ENCODE data around the gene MTR.

Gene MTR

DNA sequence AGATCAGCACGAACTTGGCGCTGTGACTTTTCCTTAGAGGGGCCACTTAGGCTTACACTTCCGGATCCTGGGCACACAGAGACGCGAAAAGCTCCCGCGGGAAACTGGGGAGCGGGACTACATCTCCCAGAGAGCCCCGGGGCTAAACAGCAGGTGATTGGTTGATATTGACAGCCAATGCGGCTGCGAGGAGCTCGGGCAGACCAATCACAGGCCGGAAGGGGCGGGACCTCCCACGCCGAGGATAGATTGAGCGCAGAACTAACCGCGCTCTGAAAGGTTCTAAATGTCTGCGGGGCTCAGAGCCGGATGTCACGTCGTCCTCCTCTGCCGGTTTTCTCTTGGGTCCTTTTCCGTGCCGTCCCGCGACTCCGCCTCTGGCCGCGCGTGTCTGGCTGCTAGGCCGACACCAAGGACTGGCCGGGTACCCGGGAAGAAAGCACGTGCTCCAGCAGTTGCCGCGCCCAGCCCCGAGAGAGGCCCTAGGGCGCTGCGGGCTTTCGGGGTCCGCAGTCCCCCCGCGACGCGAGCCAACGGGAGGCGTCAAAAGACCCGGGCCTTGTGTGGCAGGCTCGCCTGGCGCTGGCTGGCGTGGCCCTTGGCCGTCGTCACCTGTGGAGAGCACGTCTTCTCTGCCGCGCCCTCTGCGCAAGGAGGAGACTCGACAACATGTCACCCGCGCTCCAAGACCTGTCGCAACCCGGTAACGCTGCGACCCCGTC, at the start of gene MTR:
TSS of gene MTR (plus strand) at position 258 of the 722 bp plus-strand sequence. CDS start at position 670, 412 bp downstream.
- DNase-seq = peak; percentile 83

DNA sequence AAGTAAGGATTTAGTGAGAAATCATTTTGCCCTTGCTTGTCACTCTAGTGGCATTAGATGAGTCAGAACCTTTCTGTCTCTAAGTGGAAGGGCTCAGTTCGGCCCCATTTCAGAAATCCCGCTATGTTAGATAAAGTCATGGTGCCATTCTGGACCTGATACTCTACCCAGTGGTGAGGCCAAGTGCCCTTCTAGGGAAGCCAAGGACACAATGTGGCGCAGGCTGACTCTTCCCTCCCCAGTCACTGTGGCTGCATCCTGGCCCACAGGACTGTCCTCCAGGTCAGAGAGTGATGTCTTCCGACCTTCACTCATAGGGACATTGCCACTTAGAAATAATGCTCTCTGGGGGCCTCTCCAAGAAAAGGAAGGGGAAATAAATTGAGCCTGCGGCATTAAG, 48.3 kb upstream of the MTR start:
- DNase-seq = no peak

DNA sequence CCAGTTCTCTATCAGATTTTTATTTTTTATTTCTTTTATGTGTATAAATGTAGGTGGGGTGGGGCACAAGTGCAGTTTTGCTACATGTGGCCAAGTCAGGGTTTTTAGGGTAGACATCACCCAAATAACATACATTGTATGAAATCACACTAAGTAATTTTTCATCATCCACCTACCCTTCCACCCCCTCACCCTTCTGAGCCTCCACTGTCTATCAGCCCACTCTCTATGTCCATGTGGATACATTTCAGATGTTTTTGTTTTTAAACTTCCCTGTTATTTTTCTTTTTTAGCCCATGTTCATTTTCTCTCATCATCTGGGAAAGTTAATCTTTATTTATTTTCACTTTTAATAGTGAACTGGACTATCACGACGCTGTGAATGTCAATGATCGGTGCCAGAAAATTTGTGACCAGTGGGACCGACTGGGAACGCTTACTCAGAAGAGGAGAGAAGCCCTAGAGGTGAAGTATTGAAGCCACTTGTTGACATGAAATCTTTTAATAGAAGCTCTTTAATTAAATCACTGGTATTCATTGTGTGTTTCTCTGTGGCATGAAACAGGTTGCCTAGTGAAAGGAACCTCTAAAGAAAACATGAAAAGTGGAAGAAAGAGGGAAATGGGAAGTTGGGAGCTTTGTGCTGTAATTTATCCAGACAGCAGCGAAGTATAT, 47.6 kb upstream of the MTR start:
- DNase-seq = no peak

DNA sequence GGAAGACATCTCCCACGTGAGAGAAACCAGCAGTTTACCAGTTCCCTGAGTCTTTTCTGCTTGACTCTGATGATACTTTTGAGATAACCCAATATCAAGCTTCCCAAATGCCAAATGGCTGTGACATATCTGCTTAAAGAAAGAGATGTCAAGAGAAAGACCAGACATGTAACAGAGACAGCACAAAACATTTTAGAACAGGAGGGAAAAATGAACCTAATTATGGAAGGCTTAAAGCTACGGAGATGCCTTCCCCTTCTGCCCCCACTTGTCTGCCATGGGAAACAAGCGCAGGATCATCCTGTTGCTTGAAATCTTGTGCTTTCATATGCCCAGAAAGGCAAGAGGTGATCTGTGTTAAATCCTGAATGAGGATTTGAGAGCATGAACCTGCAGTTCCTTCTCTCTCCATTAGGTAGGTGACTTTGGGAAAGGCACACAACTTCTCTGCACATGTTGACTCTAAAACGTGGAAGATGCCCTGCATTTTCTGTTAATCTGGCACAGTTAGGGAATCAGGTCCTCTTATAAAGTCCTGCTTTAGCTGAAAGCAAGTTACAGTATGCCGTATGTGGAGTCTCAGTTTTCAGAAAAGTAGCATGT, 46.7 kb upstream of the MTR start:
- no peak for DNase-seq

DNA sequence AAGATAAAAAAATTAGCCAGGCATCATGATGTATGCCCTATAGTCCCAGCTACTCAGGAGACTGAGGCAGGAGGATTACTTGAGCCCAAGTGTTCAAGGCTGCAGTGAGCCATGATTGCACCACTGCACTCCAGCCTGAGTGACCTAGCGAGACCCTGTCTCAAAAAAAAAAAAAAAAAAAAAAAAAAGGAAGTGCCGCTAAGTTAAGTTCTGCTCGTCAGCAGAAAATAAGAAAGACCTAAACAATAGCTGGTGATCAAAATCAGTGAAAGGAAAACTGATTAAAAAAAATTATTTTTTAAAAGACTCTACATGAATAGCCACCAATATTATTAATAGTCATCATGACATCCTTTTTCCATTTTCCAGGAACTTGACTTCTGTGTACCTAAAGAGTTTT, 44.2 kb upstream of the MTR start:
- DNase-seq = no peak

DNA sequence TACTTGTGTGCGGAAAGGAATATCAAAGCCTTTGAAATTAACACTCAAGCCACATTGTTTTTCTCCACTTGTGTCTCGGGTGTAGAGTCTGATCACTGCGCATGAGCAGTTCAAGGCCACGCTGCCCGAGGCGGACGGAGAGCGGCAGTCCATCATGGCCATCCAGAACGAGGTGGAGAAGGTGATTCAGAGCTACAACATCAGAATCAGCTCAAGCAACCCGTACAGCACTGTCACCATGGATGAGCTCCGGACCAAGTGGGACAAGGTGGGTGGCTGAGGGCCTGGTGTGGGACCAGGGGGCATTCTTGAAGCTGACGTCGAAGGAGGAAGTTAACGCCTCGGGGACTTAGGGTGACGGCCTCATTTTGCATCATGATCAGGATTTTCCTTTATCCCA, 43.7 kb upstream of the MTR start:
- no peak for DNase-seq

DNA sequence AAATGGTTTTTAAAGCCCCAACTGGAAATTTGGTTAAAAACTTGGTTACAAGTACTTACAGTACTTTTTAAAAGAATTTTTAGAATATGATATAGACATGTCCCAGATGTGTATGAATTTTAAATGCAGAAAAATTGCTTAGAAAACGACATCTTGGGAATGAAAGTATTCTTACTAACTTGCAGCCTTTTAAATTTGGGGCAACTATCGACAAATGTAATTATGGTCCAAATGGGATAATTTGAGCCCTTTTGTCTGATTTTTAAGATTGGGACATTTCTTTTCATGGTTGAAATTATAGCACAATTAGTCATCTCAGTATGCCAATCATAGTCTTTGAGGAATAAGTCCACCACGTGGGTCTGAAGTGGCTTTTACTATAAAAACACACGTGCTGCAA, 43.2 kb upstream of the MTR start:
- DNase-seq = no peak

DNA sequence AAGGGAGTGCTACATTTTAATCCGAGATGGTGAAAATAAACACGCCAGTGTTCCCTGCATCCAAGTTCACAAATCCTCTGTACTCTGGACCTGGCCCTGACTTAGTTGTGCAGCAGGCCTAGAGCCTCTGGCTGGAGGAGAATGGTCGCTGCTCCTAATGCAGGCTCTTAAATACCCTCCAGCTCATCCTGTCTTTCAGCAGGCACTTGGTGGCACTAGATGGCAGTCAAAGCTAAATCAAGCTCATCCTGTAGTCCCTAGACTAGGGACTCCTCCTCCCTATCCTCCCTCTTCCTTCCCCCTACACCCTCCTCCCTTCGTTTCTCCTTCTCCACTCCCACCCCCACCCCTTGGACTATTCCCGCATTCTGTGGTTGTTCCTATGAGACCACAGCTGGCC, 41.6 kb upstream of the MTR start:
- DNase-seq = no peak

DNA sequence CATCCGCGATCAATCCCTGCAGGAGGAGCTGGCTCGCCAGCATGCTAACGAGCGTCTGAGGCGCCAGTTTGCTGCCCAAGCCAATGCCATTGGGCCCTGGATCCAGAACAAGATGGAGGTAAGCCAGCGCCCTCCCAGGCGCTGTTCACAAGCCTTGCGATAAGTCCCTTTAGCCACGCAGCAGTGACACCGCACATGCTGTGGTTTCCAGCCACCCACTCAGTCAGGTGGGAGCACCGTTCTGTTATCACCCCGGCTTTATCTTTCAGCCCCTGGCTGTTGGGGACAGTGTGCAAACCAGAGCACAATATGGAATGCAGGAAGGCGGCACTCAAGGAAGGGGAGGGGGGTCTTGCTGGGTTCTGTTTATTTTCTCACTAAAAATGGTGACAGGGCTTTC, 41.1 kb upstream of the MTR start:
- no peak for DNase-seq

DNA sequence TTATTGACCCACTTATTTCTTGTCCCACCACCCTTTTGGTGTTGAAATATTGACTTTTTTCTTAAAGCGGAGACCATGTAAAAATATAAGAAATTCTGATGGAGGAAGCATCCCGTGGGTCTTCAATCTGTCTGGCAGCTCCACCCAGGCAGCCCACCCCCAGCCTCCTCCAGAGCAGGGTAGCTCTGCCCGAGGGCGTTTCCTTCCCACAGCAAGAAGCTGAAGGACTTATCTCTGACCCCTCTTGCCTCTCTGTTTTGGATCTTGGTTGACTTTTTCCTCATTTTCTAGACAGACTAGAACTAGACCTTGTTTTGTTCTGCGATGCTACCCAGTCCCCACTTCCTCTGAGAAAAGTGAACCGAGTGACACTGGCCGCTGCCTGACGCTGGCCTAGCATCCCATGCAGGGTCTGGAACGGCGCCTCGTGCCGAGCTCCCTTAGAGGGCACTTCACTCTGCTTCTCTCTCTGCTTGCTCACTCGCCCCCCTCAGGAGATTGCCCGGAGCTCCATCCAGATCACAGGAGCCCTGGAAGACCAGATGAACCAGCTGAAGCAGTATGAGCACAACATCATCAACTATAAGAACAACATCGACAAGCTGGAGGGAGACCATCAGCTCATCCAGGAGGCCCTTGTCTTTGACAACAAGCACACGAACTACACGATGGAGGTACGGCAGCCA, 40.4 kb upstream of the MTR start:
- DNase-seq = no peak

DNA sequence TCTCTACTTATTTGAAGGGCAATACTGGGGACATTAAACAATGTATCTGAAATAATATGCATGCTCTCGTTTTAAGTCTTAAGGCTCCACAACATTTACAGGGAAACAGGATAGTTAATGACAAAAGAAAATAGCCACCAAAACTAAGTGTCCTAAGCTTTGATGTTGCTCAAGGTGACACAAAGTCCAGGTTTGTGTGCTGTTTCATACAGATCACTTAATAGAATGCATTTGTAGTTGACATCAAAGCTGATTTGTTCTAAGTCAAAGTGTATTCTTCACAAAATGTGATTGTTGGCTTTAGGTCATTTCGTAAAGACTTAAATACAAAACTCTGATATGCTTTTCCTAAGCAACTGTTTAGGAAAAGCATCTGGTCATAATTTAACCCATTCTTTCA, 37.5 kb upstream of the MTR start:
- no peak for DNase-seq

DNA sequence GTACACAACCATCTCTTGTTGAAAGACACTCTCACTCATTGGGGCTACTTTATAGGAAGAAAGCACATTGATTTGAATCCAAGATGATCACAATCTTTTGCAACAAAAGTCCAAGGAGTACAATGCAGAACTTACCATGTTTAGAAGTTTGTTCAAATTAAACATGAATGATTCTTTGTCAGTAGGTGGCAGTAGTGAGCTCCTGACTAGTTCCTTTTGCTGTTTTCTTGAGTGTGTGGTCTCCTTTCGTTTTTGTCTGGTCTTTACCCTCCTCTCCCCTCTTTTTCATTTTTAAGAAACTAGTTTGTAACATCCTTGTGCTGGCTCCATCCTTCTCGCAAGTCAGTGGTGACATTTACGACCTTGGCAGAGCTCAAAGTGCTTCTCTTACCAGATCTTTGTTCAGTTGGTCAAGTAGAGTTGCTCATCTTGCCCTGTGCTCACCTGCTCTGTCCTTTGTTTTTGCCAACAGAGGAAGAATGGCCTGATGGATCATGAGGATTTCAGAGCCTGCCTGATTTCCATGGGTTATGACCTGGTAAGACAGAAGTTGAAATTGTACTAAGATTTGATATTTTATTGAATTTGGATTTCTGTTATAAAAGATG, 35.7 kb upstream of the MTR start:
- no peak for DNase-seq

DNA sequence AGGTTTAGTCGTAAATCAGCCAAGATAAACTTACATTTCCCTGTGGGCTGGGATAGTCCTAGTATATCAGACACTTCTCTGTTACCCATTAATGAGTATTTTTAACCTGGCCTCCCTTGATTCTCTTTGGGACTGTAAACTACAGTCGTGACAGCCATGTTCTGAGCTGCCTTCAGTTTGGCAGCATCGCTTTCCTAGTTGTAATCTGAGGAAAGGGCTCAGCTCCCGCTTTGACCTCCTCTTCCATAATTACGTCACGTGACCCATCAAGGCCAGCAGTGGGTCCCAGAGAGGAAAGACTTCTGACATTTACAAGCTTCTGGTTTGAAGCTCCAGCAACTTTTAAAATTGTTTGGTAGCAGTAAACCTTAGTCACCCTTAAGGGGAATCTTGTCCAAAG, 34.6 kb upstream of the MTR start:
- no peak for DNase-seq

DNA sequence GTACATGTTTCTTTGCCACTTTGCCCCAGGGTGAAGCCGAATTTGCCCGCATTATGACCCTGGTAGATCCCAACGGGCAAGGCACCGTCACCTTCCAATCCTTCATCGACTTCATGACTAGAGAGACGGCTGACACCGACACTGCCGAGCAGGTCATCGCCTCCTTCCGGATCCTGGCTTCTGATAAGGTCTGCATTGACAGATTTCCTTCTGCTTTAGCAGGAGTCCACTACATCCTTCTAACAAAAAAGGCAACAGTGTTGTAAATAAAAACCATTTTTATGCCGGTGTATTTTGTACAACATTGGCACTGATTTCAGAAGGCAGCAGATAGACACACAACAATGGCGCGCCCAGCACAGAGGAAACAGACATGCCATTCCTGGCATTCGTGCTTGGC, 34.1 kb upstream of the MTR start:
- no peak for DNase-seq

DNA sequence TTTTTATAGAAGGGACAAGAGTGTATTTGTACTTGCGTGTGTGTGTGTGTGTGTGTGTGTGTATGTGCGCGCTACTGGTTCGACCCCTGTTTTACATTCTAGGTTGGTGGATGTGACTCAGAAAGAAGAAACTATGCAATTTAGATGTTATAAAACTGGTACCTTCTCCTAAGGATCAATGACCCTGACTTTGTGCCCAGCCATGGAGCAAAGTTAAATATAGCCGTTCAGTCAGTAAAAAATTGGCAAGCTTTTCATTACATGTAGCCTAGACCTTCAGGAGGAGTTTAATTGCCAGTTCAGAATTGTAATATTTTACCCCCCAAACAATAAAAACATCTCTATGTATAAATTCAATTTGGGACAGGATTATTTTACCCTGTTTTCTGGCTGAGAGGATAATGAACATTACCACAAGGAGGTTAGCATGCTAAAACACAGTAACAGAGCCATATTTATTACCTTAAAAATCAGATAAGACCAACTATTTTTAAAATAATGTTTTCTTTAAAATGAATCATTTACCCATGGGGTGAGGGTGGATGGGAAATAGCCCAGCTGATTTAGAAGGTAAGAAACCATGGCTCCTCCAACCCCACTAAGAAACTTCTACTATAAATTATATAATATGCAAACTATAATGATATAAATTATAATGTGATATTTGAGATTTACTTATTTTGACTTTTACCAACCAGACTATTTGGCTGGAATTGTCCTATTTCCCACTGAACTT, 33.5 kb upstream of the MTR start:
- no peak for DNase-seq

DNA sequence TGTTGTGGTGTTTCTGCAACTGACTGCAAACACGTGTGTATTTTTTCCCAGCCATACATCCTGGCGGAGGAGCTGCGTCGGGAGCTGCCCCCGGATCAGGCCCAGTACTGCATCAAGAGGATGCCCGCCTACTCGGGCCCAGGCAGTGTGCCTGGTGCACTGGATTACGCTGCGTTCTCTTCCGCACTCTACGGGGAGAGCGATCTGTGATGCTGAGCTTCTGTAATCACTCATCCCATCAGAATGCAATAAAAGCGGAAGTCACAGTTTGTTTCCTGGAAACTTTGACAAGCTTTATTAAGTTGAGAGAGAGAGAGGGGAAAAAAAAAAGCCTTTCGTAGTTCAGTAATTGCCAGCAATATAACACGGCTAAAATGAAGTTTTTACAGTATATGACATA, 32.7 kb upstream of the MTR start:
- no peak for DNase-seq

DNA sequence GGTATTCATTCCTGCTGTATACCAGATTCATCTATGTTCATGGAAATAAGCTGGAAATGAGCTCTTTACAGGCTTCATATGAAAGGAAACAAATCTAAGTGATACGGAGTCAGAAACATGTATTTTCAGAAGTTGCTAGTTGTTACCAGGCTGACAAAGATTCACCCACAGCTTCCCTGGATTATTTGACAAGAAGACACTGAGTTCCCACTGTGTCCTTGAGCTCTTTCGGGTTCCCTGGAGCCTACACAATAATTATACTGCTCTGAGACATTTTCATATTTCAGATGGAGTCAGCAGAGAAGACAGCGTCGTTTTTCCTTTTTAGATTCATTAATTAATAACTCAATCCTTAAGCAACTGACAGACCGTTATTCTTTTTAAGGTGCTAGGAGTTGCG, 29.3 kb upstream of the MTR start:
- DNase-seq = no peak

DNA sequence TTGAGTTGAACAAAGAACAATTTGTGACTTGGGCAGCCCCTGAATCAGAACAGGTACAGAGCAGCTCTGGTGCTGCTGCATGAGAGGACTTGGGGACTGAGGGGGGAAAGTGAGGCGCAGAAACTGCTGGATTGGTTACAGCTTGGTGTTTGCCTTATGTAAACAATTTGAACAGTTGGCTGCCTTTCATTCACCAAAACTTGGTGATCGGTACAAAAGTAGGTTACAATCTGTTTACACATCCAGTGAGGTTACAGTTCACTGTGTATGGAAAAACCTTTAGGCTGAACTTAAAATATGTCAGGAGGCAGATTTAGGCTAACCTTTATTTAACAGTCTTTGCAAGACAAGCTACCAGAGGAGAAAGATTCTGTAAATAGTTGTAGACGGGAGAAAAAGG, 28.6 kb upstream of the MTR start:
- DNase-seq = no peak

DNA sequence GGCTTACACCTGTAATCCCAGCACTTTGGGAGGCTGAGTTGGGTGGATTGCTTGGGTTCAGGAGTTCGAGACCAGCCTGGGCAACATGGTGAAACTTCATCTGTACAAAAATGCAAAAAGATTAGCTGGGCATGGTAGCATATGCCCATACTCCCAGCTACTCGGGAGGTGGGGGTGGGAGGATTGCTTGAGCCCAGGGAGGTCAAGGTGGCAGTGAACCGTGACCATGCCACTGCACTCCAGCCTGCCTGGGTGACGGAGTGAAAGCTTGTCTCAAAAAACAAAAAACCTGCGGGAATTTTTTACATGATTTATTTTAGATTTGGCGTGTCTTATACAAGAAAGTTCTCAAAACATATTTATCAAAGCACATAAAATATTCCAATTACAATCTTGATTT, 27.8 kb upstream of the MTR start:
- no peak for DNase-seq

DNA sequence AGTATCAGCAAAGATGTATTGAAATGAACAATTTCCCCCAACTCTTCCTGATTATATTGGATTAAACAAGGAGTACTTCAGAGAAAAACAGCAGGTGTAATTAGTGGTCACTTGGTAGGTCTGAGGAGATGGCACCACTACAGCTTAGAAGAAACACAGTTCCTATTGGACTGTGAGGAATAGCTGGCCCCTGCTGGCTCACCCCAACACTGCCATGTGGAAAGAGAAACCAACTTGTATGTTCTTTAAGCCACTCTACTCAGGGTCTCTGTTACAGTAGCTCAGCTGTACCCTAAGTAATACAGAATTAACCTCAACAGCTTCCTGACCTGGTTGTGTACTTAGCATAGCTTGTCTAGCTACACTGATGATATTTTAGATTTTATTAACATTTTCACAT, 26.5 kb upstream of the MTR start:
- DNase-seq = no peak

DNA sequence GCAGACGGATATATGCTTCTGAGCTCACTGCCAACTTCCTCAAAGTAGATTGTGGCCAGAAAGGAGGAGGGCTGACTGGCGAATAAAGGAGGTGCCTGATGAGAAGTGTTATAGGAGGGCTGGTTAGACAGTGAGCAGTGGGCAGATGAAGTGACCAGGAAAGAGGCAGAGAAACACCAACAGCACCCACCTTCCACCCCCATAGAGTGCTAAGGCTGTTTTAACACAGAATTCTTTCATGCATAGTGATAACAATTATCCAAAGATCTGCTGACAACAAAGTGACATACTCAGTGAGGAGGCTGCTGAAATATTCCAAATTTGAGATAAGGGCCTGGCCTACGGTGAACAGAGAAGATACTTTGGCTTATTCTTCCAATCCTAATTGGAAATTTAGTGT, 21.2 kb upstream of the MTR start:
- DNase-seq = no peak

DNA sequence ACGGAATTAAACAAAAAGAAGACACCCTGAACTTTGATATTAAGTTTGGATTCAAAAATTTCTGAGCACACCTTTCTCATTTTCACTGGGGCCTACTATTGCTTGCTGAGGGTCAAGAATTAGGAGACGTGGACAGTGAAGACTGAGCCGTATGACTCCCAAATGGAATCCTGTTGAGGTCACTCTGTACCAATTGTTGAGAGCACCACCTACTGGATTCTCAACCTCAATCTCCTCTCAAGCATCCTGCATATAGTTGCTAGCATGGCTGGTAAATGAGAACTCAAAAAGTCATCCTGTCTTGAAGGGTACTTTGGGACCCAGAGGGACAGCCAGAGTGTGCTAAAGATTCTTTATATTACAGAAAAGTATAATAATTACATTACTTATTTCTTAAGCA, 20.2 kb upstream of the MTR start:
- no peak for DNase-seq

DNA sequence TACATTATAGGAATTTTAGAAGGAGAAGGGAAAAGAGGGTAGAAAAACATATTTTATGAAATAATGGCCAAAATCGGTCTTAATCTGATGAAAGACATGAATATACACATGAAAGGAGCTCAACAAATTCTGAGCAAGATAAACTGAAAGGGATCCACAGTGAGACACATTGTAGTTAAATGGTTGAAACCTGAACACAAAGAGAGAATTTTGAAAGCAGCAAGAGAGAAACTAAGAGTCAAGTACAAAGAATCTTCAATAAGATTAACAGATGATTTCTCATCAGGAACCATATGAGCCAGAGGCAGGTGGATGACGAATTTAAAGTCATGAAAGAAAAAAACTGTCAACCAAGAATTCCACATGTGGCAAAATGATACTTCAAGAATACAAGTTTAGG, 15.8 kb upstream of the MTR start:
- no peak for DNase-seq

Data from NCI-H2029 treated with DMSO at 0.1 percent for 48 hours (cell line).